ENCODE results near the gene FBXO34.

Gene FBXO34

GRCh38 chr14:55384536-55384935, 113.3 kb downstream of the FBXO34 start:
- DNase-seq, result no peak

DNA sequence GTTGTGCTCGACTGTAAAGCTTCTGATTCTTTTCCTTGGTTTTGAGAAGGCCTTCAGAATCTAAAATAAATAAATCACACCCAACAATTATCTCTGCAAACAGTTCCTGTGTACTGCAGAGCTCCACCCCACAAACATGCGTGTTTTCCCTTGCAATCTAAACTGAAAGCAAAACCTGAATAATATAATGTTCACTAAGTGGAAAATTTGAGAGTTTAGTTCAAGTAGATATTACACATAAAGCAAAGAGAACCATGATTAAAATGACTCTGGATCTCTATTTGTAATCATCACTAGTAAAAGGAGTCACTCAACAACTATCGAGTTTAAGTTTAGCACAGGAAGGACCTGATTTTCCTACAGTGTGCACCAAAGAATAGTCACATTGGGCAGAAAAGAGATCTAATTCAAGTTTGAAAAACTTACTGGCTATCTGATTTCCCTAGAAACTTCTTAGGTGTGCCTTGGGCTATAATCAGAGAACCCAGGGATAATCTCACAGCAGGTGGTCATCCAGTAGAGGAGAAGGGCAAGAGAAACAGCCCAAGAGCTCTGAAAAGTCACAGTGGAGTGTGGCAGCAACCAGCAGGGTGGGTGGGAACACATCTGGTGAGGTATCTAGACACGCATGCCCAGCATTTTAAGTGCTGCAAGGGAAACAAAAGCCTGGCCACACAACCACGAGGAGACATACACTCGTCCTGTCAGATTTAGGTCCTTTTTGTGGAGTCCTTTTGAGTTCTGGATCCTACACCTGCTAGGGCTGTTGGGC, 115.0 kb downstream of the FBXO34 start:
- DNase-seq, result no peak

GRCh38 chr14:55387121-55387520, 115.9 kb downstream of the FBXO34 start:
- no peak for DNase-seq

GRCh38 chr14:55388160-55388559, 116.9 kb downstream of the FBXO34 start:
- DNase-seq, result no peak

- no peak for DNase-seq
Measured at GRCh38 chr14:55389330-55389729, 118.1 kb downstream of the FBXO34 start.

- no peak for DNase-seq
Measured at GRCh38 chr14:55398679-55399078, 127.5 kb downstream of the FBXO34 start.

DNA sequence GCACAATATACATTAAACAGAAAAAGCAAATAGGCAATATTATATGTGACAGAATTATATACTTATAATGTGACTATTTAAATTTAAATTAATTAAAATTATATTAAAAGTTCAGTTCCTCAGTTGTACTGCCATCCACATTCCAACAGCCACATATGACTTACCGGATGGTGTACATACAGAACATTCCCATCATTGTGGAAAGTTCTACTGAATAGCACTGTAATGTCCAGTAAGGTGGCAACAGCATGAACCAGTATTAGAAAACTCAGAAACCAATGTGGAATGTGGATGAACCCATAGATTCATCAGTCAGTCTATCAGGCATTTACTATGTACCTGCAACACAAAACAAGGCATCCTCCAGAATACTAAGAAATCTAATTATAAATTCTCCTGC, 128.0 kb downstream of the FBXO34 start:
- no peak for DNase-seq

DNA sequence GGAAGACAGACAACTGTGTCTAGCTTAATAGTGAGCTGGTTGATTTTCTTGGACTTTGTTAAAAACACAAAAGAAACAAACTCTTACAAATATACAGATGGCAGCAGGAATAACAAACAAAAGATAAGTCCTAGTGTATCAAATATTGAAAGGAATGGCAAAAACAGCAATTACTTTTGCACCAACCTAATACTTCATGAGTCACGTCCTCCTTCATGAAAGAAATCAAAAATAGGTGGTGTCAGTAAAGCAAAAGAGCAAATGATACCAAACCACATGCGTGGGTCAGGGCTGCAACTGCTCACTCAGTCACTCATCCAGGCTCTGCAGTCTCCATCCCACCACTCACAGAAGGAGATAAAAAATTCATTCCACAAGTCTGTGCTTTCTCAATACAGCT, 128.6 kb downstream of the FBXO34 start:
- DNase-seq, result no peak

DNA sequence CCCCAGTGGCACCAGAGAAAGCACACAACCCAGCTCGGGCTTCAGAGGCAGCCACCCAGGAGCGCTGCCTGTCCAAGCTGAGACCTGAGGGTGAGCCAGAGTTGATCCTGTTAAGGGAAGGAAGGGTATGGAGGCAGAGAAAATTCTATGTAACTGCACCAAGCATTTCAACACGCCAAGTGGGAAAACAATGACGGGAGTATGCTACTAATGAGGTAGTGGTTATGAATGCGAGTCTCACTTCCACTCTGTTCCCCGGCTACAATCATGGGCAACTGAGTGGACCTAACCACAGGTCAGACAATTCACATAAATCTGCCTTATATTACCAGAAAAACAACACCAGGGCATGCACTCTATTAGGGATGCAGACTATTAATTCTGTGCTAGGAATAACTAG, 130.5 kb downstream of the FBXO34 start:
- no peak for DNase-seq

Data from NCI-H2029 treated with DMSO at 0.1 percent for 48 hours (cell line).